ENCODE measurements around the gene ZBTB1.

Gene ZBTB1

GRCh38 chr14:64501411-64502171, 3.0 kb upstream of the ZBTB1 start:
- H3K27ac ChIP-seq (ENCODE audit: low read length) = no peak overlapping the region
- no peaks in the 10 kb centered on the region for H3K9me3 ChIP-seq (ENCODE audit: control insufficient read depth, low read depth, low read length)
- H3K4me1 ChIP-seq (ENCODE audit: control insufficient read depth, low read depth, low read length) = no peaks in the 10 kb centered on the region
- no peak overlapping the region for H3K4me3 ChIP-seq (ENCODE audit: low read length)
- H3K36me3 ChIP-seq (ENCODE audit: control insufficient read depth, low read depth, low read length) = peaks cover 6% of the 10 kb centered on the region
- H3K9ac ChIP-seq (ENCODE audit: low read length) = no peak overlapping the region
- H3K27me3 ChIP-seq (ENCODE audit: control insufficient read depth, insufficient read depth, low read length) = no peaks in the 10 kb centered on the region

- Histone ChIP-seq H3K9me3 (ENCODE audit: control insufficient read depth, low read depth, low read length) (no peaks in the 10 kb centered on the region), H3K4me1 (ENCODE audit: control insufficient read depth, low read depth, low read length) (peaks cover 3% of the 10 kb centered on the region), H3K36me3 (ENCODE audit: control insufficient read depth, low read depth, low read length) (peaks cover 6% of the 10 kb centered on the region), H3K9ac (ENCODE audit: low read length) (peak overlapping the region; percentile 97), H3K27me3 (ENCODE audit: control insufficient read depth, insufficient read depth, low read length) (no peaks in the 10 kb centered on the region), H3K4me3 (ENCODE audit: low read length) (peak overlapping the region; percentile 97), H3K27ac (ENCODE audit: low read length) (no peak overlapping the region)
Measured at GRCh38 chr14:64502456-64502855, 2.1 kb upstream of the ZBTB1 start.

- H3K27me3 ChIP-seq (ENCODE audit: control insufficient read depth, insufficient read depth, low read length) = no peaks in the 10 kb centered on the region
- H3K9ac ChIP-seq (ENCODE audit: low read length) = peak overlapping the region; percentile 97
- peak overlapping the region; percentile 43 for H3K27ac ChIP-seq (ENCODE audit: low read length)
- H3K36me3 ChIP-seq (ENCODE audit: control insufficient read depth, low read depth, low read length) = peaks cover under 1% of the 10 kb centered on the region
- H3K4me1 ChIP-seq (ENCODE audit: control insufficient read depth, low read depth, low read length) = peaks cover 7% of the 10 kb centered on the region
- peak overlapping the region; percentile 97 for H3K4me3 ChIP-seq (ENCODE audit: low read length)
- no peaks in the 10 kb centered on the region for H3K9me3 ChIP-seq (ENCODE audit: control insufficient read depth, low read depth, low read length)
Measured at GRCh38 chr14:64502887-64503433, 1.6 kb upstream of the ZBTB1 start.

GRCh38 chr14:64503434-64504309, 898 bp upstream of the ZBTB1 start, which contains the start of gene ZBTB25:
Gene ZBTB25 (minus strand): TSS chr14:64503838. CDS start chr14:64490533, 13,305 bp downstream.
- H3K27me3 ChIP-seq (ENCODE audit: control insufficient read depth, insufficient read depth, low read length) = no peaks in the 10 kb centered on the region
- peak within 1 kb of the TSS; percentile 97 for H3K9ac ChIP-seq (ENCODE audit: low read length)
- H3K9me3 ChIP-seq (ENCODE audit: control insufficient read depth, low read depth, low read length) = no peaks in the 10 kb centered on the region
- peak within 1 kb of the TSS; percentile 89 for H3K27ac ChIP-seq (ENCODE audit: low read length)
- peaks cover 12% of the 10 kb centered on the region for H3K4me1 ChIP-seq (ENCODE audit: control insufficient read depth, low read depth, low read length)
- H3K36me3 ChIP-seq (ENCODE audit: control insufficient read depth, low read depth, low read length) = no peaks in the 10 kb centered on the region
- H3K4me3 ChIP-seq (ENCODE audit: low read length) = peak within 1 kb of the TSS; percentile 97

- peak overlapping the region; percentile 97 for H3K4me3 ChIP-seq (ENCODE audit: low read length)
- H3K36me3 ChIP-seq (ENCODE audit: control insufficient read depth, low read depth, low read length) = no peaks in the 10 kb centered on the region
- H3K9ac ChIP-seq (ENCODE audit: low read length) = peak overlapping the region; percentile 97
- peaks cover 17% of the 10 kb centered on the region for H3K4me1 ChIP-seq (ENCODE audit: control insufficient read depth, low read depth, low read length)
- no peaks in the 10 kb centered on the region for H3K27me3 ChIP-seq (ENCODE audit: control insufficient read depth, insufficient read depth, low read length)
- no peaks in the 10 kb centered on the region for H3K9me3 ChIP-seq (ENCODE audit: control insufficient read depth, low read depth, low read length)
- peak overlapping the region; percentile 83 for H3K27ac ChIP-seq (ENCODE audit: low read length)
Measured at GRCh38 chr14:64504897-64505794, 576 bp downstream of the ZBTB1 start.

GRCh38 chr14:64506721-64507120, 2.2 kb downstream of the ZBTB1 start:
- peak overlapping the region; percentile 3 for H3K4me3 ChIP-seq (ENCODE audit: low read length)
- H3K27ac ChIP-seq (ENCODE audit: low read length) = no peak overlapping the region
- H3K36me3 ChIP-seq (ENCODE audit: control insufficient read depth, low read depth, low read length) = no peaks in the 10 kb centered on the region
- no peaks in the 10 kb centered on the region for H3K27me3 ChIP-seq (ENCODE audit: control insufficient read depth, insufficient read depth, low read length)
- peaks cover 22% of the 10 kb centered on the region for H3K4me1 ChIP-seq (ENCODE audit: control insufficient read depth, low read depth, low read length)
- H3K9me3 ChIP-seq (ENCODE audit: control insufficient read depth, low read depth, low read length) = no peaks in the 10 kb centered on the region
- no peak overlapping the region for H3K9ac ChIP-seq (ENCODE audit: low read length)

GRCh38 chr14:64507376-64508156, 3.0 kb downstream of the ZBTB1 start:
- H3K27ac ChIP-seq (ENCODE audit: low read length) = no peak overlapping the region

GRCh38 chr14:64508215-64508776, 3.7 kb downstream of the ZBTB1 start:
- Histone ChIP-seq H3K4me3 (ENCODE audit: low read length) (no peak overlapping the region), H3K9ac (ENCODE audit: low read length) (no peak overlapping the region), H3K4me1 (ENCODE audit: control insufficient read depth, low read depth, low read length) (peaks cover 22% of the 10 kb centered on the region), H3K27me3 (ENCODE audit: control insufficient read depth, insufficient read depth, low read length) (no peaks in the 10 kb centered on the region), H3K27ac (ENCODE audit: low read length) (no peak overlapping the region), H3K36me3 (ENCODE audit: control insufficient read depth, low read depth, low read length) (no peaks in the 10 kb centered on the region), H3K9me3 (ENCODE audit: control insufficient read depth, low read depth, low read length) (no peaks in the 10 kb centered on the region)

More at GRCh38 chr14:64507376-64508156, 3.0 kb downstream of the ZBTB1 start:
- H3K9me3 ChIP-seq (ENCODE audit: control insufficient read depth, low read depth, low read length) = no peaks in the 10 kb centered on the region
- H3K4me3 ChIP-seq (ENCODE audit: low read length) = no peak overlapping the region
- peaks cover 22% of the 10 kb centered on the region for H3K4me1 ChIP-seq (ENCODE audit: control insufficient read depth, low read depth, low read length)
- no peaks in the 10 kb centered on the region for H3K27me3 ChIP-seq (ENCODE audit: control insufficient read depth, insufficient read depth, low read length)
- H3K36me3 ChIP-seq (ENCODE audit: control insufficient read depth, low read depth, low read length) = no peaks in the 10 kb centered on the region
- no peak overlapping the region for H3K9ac ChIP-seq (ENCODE audit: low read length)

GRCh38 chr14:64509036-64509435, 4.5 kb downstream of the ZBTB1 start:
- Histone ChIP-seq H3K4me3 (ENCODE audit: low read length) (no peak overlapping the region), H3K27ac (ENCODE audit: low read length) (no peak overlapping the region), H3K9me3 (ENCODE audit: control insufficient read depth, low read depth, low read length) (no peaks in the 10 kb centered on the region), H3K4me1 (ENCODE audit: control insufficient read depth, low read depth, low read length) (peaks cover 22% of the 10 kb centered on the region), H3K9ac (ENCODE audit: low read length) (no peak overlapping the region), H3K27me3 (ENCODE audit: control insufficient read depth, insufficient read depth, low read length) (no peaks in the 10 kb centered on the region), H3K36me3 (ENCODE audit: control insufficient read depth, low read depth, low read length) (no peaks in the 10 kb centered on the region)
